ENCODE measurements around the gene AP2A2. TPM values are rescaled to one million over a fixed set of nuclear protein-coding genes. Genes with fewer than 3 reads are reported as not detected.

AP2A2 gene
- total RNA-seq, 1 experiment from 2014 or later = 55.5 TPM

- ChIA-PET CTCF (no interaction called here), POLR2A (no interaction called here), RAD21 (ENCODE audit: low non-redundant PET in 1 of 2, low total read pairs in 2 of 2, uncharacterized antibody in 2 of 2, unreplicated experiment in 2 of 2) (no interaction called here)
- intact Hi-C loops (cut with micrococcal nuclease) = no loop called here
- Histone ChIP-seq H3K9ac (ENCODE audit: low read length) (no peak overlapping the region), H3K79me2 (ENCODE audit: insufficient read depth, low read length) (peaks cover 65% of the 10 kb centered on the region), H3K4me1 (ENCODE audit: control insufficient read depth in 1 of 2, insufficient read depth in 2 of 2, low read length in 2 of 2) (no peaks in the 10 kb centered on the region), H3K9me3 (ENCODE audit: control insufficient read depth in 1 of 2, insufficient read depth in 1 of 2, low read depth in 1 of 2, low read length in 2 of 2) (no peaks in the 10 kb centered on the region), H3K4me3 (replicated peaks in 1 of 2; ENCODE audit: low read depth in 1 of 2, low read length in 2 of 2) (no peak overlapping the region), H3K27ac (ENCODE audit: low read depth, low read length) (no peak overlapping the region), H3K27me3 (ENCODE audit: insufficient read depth, low read length) (no peaks in the 10 kb centered on the region), H2AFZ (ENCODE audit: low read depth, low read length, poor library complexity, severe bottlenecking) (no peak overlapping the region), H3K36me3 (ENCODE audit: control insufficient read depth in 1 of 2, insufficient read depth in 2 of 2, low read length in 2 of 2) (peaks cover 0 to 6% of the 10 kb centered on the region in 2 experiments; a peak in 3 of 4 replicates), H3K4me2 (ENCODE audit: low read length) (no peak overlapping the region), H3K9me2 (ENCODE audit: insufficient read depth) (no peaks in the 10 kb centered on the region), H4K20me1 (ENCODE audit: insufficient read depth) (peaks cover 6% of the 10 kb centered on the region; the same call in 1 of the 2 replicates)
- no peak for DNase-seq (ENCODE audit: low read depth, low spot score)
- no peak for TF ChIP-seq POLR2AphosphoS5 (IDR thresholded peaks at IDR 0.05; ENCODE audit: low read depth, low read length)
- no peak for TF ChIP-seq ZFX (IDR thresholded peaks at IDR 0.05)
- no peak for TF ChIP-seq RAD21 (IDR thresholded peaks at IDR 0.05; ENCODE audit: low read depth)
- TF ChIP-seq POLR2A (IDR thresholded peaks at IDR 0.05; ENCODE audit: borderline replicate concordance, extremely low read depth, insufficient read depth, insufficient read length) = no peak
- TF ChIP-seq REST (IDR thresholded peaks at IDR 0.05; ENCODE audit: low read depth) = no peak
- no peak for TF ChIP-seq ZBTB33 (IDR thresholded peaks at IDR 0.05; ENCODE audit: extremely low read depth, insufficient replicate concordance, low read length)
- TF ChIP-seq SIN3A (IDR thresholded peaks at IDR 0.05; ENCODE audit: low read depth) = no peak
- TF ChIP-seq EGR1 (IDR thresholded peaks at IDR 0.05; ENCODE audit: low read depth) = no peak
- no peak for TF ChIP-seq ZNF274 (IDR thresholded peaks at IDR 0.05; ENCODE audit: low read depth, low read length)
- TF ChIP-seq EZH2 (IDR thresholded peaks at IDR 0.05) = no peak
- TF ChIP-seq CBX3 (IDR thresholded peaks at IDR 0.05; ENCODE audit: low read depth) = no peak
- TF ChIP-seq TCF7L2 (IDR thresholded peaks at IDR 0.05; ENCODE audit: borderline replicate concordance, extremely low read depth, insufficient read depth, insufficient read length) = no peak
- TF ChIP-seq ATF3 (IDR thresholded peaks at IDR 0.05) = no peak
- TF ChIP-seq JUND (IDR thresholded peaks at IDR 0.05) = no peak
- no peak for TF ChIP-seq MAX (IDR thresholded peaks at IDR 0.05)
- no peak for TF ChIP-seq SRF (IDR thresholded peaks at IDR 0.05; ENCODE audit: low read depth)
- no peak for TF ChIP-seq CTCF (IDR thresholded peaks at IDR 0.05 in 2 of 3, conservative IDR thresholded peaks at IDR 0.05 in 1 of 3; ENCODE audit: borderline replicate concordance in 1 of 3, insufficient read depth in 1 of 3, low read depth in 2 of 3, low read length in 2 of 3)
- no TSS peak for BruUV-seq (replicated peaks)
- ATAC-seq = no peak
Observed at GRCh38 chr11:957212-957920, 31.7 kb downstream of the AP2A2 start.
